Upper lobe of left lung (tissue), 4 donors: ENCODE results near the gene CMSS1.

ENCODE experiments used
- EP300 ChIP-seq, 4 donors: sonication (generic); formaldehyde crosslinking; IDR thresholded peaks; one replicate each; pipeline ENCODE4 v1.5.1; 2017; ENCODE audit warnings: antibody characterized with exemption in 4 of 4, control low read depth in 2 of 4
- POLR2AphosphoS5 ChIP-seq, 2 donors: sonication (generic); formaldehyde crosslinking; IDR thresholded peaks; one replicate each; pipeline ENCODE4 v1.5.1; 2017; ENCODE audit warnings: antibody characterized with exemption in 2 of 2
- TF ChIP-seq, protein P1 (sequence below), 6 experiments: fragments of 450-650 bp in 4 of 6; fragments of 200-600 bp in 2 of 6; sonication (generic) in 2 of 6; IDR thresholded peaks; one replicate each; pipeline ENCODE4 v1.5.1; 2016 to 2019; ENCODE audit warnings: antibody characterized with exemption in 6 of 6

DNA sequence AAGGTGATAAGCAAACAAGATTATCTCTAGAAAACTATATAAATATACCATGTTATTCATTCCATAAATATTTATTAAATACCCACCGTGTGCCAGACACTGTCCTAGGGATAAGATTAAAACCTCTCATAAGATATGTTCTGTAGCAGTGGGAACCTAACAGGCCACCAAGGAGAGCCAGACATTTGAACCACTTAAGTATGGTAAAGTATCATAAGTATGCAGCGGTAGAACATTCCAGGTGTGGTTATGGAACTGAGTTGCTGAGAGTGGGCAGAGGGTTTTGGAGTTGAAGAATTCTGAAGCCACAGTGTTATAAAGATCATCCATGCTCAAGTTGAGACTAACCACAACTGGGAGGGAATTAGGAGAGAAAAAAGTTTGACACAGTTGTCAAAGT lies 282.0 kb downstream of the CMSS1 start:
- TF ChIP-seq EP300 (IDR thresholded peaks at IDR 0.05), result no peak
- TF ChIP-seq, protein P1, sequence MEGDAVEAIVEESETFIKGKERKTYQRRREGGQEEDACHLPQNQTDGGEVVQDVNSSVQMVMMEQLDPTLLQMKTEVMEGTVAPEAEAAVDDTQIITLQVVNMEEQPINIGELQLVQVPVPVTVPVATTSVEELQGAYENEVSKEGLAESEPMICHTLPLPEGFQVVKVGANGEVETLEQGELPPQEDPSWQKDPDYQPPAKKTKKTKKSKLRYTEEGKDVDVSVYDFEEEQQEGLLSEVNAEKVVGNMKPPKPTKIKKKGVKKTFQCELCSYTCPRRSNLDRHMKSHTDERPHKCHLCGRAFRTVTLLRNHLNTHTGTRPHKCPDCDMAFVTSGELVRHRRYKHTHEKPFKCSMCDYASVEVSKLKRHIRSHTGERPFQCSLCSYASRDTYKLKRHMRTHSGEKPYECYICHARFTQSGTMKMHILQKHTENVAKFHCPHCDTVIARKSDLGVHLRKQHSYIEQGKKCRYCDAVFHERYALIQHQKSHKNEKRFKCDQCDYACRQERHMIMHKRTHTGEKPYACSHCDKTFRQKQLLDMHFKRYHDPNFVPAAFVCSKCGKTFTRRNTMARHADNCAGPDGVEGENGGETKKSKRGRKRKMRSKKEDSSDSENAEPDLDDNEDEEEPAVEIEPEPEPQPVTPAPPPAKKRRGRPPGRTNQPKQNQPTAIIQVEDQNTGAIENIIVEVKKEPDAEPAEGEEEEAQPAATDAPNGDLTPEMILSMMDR (IDR thresholded peaks at IDR 0.05), result no peak
- TF ChIP-seq POLR2AphosphoS5 (IDR thresholded peaks at IDR 0.05), result no peak
